Activated CD8-positive, alpha-beta T cell treated with anti-CD3 and anti-CD28 coated beads for 36 hours (primary cell): ENCODE results near the gene ZNF24. TPM values are rescaled to one million over a fixed set of nuclear protein-coding genes. Genes with fewer than 3 reads are reported as not detected.
A peak's percentile ranks its signal among the peaks of the same experiment; 100 is the strongest.

Experiments
- ATAC-seq: fragments of 200-7000 bp; cut with Tn5 transposase; one replicate; pipeline ENCODE4 v1.10.0; 2021; ENCODE audit warnings: mild to moderate bottlenecking, moderate library complexity
- CTCF ChIA-PET: fragments of 350-600 bp; sonication (Branson Sonifier 250); formaldehyde crosslinking; loops from one replicate; lab custom pipeline; 2021; ENCODE audit warnings: antibody characterized with exemption; lab: Charles Lee
- POLR2A ChIA-PET: fragments of 350-600 bp; sonication (Branson Sonifier 250); formaldehyde crosslinking; loops from one replicate; lab custom pipeline; 2021; ENCODE audit warnings: antibody characterized with exemption; lab: Charles Lee
- DNase-seq: peaks from one replicate; pipeline ENCODE4 v3.0.0-alpha.2; 2020
- H3K27ac Mint-ChIP-seq: one replicate; pipeline ENCODE4 v1.8.0; 2021; ENCODE audit warnings: mild to moderate bottlenecking, mixed read lengths
- H3K27me3 Mint-ChIP-seq: one replicate; pipeline ENCODE4 v1.8.0; 2021; ENCODE audit warnings: mixed read lengths
- H3K36me3 Mint-ChIP-seq: one replicate; pipeline ENCODE4 v1.8.0; 2021; ENCODE audit warnings: low read depth, mixed read lengths
- H3K4me1 Mint-ChIP-seq: one replicate; pipeline ENCODE4 v1.8.0; 2021; ENCODE audit warnings: low read depth, mixed read lengths
- H3K4me3 Mint-ChIP-seq: one replicate; pipeline ENCODE4 v1.8.0; 2021; ENCODE audit warnings: mild to moderate bottlenecking, moderate library complexity, mixed read lengths
- H3K9me3 Mint-ChIP-seq: one replicate; pipeline ENCODE4 v1.8.0; 2021; ENCODE audit warnings: mixed read lengths
- intact Hi-C: fragments of 100-400 bp; cut with micrococcal nuclease; formaldehyde crosslinking; loops from one replicate; pipeline ENCODE4 v1.10.0; 2022
- total RNA-seq, 2 experiments: library from RNA; stranded (reverse); gene quantifications; one replicate each; pipeline ENCODE4 v1.2.3, GENCODE V29; 2021
- TF ChIP-seq, protein P1 (sequence below): fragments of 200-600 bp; IDR thresholded peaks from one replicate; pipeline ENCODE4 v1.8.0; 2022; ENCODE audit warnings: antibody characterized with exemption, mild to moderate bottlenecking

ZNF24 gene
- total RNA-seq, 2 experiments from 2014 or later = 42.7 to 45.1 TPM

DNA sequence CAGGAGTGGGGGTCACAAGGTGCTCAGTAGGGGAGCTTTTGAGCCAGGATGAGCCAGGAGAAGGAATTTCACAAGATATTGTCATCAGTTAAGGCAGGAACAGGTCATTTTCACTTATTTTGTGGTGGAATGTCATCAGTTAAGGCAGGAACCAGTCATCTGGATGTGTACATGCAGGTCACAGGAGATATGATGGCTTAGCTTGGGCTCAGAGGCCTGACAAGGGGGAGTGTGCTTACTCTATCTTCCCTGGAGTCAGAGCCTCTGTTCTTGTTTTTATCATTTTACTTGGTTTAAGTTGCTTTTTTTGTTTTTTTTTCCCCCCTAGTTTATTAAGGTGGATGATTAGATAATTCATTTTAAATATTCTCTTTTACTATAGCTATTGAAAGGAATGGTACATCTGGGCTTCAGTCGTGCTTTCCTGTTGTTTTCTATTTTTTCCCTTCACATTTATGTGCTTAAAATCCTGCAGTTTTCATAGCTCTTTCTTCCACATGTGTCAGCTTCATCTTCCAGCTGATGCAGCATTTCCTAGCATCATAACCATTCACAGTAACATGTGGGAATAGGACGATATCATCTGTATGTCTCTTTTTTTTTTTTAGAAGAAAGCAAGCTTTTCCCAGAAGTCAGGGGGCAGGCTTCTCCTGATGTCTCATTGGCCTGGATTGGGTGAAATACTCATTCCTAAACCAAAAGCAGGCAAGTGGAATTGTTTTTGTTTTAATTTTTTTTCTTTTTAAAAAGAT is 17.5 kb upstream of the ZNF24 start:
- ATAC-seq (no peak), DNase-seq (no peak)
- intact Hi-C loops = no loop called here
- Mint-ChIP-seq H3K4me1 (no peaks in the 10 kb centered on the region), H3K9me3 (no peaks in the 10 kb centered on the region), H3K27me3 (no peaks in the 10 kb centered on the region), H3K27ac (no peak overlapping the region), H3K36me3 (no peaks in the 10 kb centered on the region), H3K4me3 (no peak overlapping the region)
- CTCF ChIA-PET = interaction anchor here (0.9 to 1.0 kb wide), 2 partner anchors 130 to 131 kb away, joined by 3 read pairs; no protein-coding TSS in a partner anchor
- TF ChIP-seq, protein P1, sequence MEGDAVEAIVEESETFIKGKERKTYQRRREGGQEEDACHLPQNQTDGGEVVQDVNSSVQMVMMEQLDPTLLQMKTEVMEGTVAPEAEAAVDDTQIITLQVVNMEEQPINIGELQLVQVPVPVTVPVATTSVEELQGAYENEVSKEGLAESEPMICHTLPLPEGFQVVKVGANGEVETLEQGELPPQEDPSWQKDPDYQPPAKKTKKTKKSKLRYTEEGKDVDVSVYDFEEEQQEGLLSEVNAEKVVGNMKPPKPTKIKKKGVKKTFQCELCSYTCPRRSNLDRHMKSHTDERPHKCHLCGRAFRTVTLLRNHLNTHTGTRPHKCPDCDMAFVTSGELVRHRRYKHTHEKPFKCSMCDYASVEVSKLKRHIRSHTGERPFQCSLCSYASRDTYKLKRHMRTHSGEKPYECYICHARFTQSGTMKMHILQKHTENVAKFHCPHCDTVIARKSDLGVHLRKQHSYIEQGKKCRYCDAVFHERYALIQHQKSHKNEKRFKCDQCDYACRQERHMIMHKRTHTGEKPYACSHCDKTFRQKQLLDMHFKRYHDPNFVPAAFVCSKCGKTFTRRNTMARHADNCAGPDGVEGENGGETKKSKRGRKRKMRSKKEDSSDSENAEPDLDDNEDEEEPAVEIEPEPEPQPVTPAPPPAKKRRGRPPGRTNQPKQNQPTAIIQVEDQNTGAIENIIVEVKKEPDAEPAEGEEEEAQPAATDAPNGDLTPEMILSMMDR = no peak
- POLR2A ChIA-PET = no interaction called here

DNA sequence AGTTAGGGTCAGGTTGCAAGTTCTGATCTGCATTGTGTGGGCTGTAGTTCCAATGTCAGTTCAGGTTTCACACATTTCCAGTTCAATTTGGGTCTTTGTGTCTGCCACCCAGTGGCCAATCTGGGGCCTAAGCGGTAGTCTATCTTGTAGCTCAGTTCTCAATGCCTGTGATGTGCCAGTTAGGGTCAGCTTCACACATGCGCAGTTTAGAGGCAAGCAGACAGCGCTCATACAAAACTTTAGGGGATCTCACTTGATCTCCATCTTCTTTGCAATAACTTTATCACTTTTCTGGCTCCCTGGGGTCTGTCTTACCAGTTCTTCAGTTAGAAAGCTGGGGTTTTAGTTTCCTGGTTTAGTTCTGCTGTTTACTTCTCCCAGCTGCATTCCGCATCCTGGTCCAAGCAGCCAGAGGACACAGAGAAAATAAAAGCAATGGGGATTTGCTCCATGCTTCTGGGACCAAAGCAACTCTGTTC is 11.0 kb upstream of the ZNF24 start:
- intact Hi-C loops = loop anchor here (1.0 kb wide), 1 partner anchor 124 kb away; no protein-coding TSS in a partner anchor
- CTCF ChIA-PET = interaction anchor here (0.7 to 3.6 kb wide), 20 partner anchors 9 to 327 kb away, joined by 3 to 41 read pairs (median 3); partner anchors contain the start of genes ZNF24 and ZNF397
- H3K27ac Mint-ChIP-seq = no peak overlapping the region
- H3K4me1 Mint-ChIP-seq = peaks cover 4% of the 10 kb centered on the region
- TF ChIP-seq, protein P1 = peak; percentile 48
- no peaks in the 10 kb centered on the region for H3K27me3 Mint-ChIP-seq
- DNase-seq (peak; percentile 75), ATAC-seq (peak; percentile 98)
- POLR2A ChIA-PET = interaction anchor here (0.7 to 1.0 kb wide), 2 partner anchors 44 to 313 kb away, joined by 3 read pairs; no protein-coding TSS in a partner anchor
- H3K9me3 Mint-ChIP-seq = peaks cover 9% of the 10 kb centered on the region
- H3K4me3 Mint-ChIP-seq = no peak overlapping the region
- H3K36me3 Mint-ChIP-seq = peaks cover 3% of the 10 kb centered on the region

DNA sequence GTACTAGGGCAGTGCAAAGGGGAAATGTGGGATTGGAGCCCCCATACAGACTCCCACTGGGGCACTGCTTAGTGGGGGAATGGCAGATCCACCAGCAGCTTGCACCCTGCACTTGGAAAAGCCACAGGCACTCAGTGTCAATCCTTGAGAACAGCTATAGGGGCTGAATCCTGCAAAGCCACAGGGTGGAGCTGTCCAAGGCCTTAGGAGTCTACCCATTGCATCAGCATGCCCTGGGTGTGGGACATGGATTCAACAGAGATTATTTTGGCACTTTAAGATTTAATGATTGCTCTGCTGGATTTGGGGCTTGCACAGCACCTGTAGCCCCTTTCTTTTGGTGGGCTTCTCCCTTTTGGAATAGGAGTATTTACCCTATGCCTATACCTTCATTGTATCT is 8.6 kb upstream of the ZNF24 start:
- ChIA-PET POLR2A (no interaction called here), CTCF (interaction anchor here (3.6 kb wide), 1 partner anchor 121 kb away, joined by 41 read pairs; no protein-coding TSS in a partner anchor)
- intact Hi-C loops = no loop called here
- DNase-seq (no peak), ATAC-seq (no peak)
- Mint-ChIP-seq H3K4me3 (no peak overlapping the region), H3K4me1 (peaks cover 4% of the 10 kb centered on the region), H3K36me3 (peaks cover 3% of the 10 kb centered on the region), H3K9me3 (peaks cover 9% of the 10 kb centered on the region), H3K27me3 (no peaks in the 10 kb centered on the region), H3K27ac (no peak overlapping the region)
- TF ChIP-seq, protein P1 = no peak

DNA sequence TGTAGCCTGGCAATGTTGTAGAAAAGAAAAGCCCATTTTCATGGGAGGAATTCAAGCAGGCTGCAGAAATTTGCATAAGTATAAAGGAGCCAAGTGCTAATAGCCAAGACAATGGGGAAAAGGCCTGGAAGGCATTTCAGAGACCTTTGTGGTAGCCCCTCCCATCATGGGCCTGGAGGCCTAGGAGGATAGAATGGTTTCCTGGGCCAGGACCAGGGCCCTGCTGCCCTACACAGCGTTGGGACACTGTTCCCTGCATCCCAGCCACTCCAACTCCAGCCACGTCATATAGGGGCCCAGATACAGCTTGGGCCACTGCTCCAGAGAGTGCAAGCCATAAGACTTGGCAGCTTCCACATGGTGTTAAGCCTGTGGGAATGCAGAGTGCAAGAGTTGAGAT is 8.1 kb upstream of the ZNF24 start:
- Mint-ChIP-seq H3K27ac (no peak overlapping the region), H3K9me3 (peaks cover 9% of the 10 kb centered on the region), H3K4me3 (no peak overlapping the region), H3K36me3 (peaks cover 3% of the 10 kb centered on the region), H3K27me3 (no peaks in the 10 kb centered on the region), H3K4me1 (peaks cover 4% of the 10 kb centered on the region)
- TF ChIP-seq, protein P1 = no peak
- ATAC-seq (no peak), DNase-seq (no peak)
- intact Hi-C loops = no loop called here
- ChIA-PET CTCF (interaction anchor here (3.6 kb wide), 1 partner anchor 121 kb away, joined by 41 read pairs; no protein-coding TSS in a partner anchor), POLR2A (no interaction called here)

DNA sequence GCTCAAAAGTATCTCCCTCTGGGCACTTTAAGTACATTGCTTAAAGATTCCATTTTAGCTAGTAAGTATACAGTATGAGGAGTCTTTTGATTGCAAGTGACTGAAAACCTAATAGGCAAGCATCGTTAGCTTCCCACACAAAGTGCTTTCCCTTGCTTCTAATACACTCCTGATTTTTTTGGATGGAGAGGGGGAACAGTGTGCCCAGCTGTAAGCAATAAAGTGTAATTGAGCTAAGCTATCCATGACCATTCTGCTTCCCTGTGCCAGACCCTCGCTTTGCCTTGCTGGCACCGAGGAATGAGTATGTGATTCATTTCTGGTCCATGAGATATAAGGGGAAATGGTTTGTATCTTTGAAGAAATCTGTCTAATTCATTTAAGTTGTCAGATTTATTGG is 3.8 kb upstream of the ZNF24 start:
- TF ChIP-seq, protein P1 = no peak
- H3K36me3 Mint-ChIP-seq = peaks cover 6% of the 10 kb centered on the region
- H3K9me3 Mint-ChIP-seq = peaks cover 9% of the 10 kb centered on the region
- no peaks in the 10 kb centered on the region for H3K27me3 Mint-ChIP-seq
- H3K4me1 Mint-ChIP-seq = peaks cover 14% of the 10 kb centered on the region
- ChIA-PET POLR2A (no interaction called here), CTCF (interaction anchor here (1.1 to 2.3 kb wide), 2 partner anchors 59 to 117 kb away, joined by 4 to 10 read pairs; no protein-coding TSS in a partner anchor)
- no peak overlapping the region for H3K4me3 Mint-ChIP-seq
- no peak for DNase-seq
- intact Hi-C loops = loop anchor here (10.0 kb wide), 1 partner anchor 303 kb away; the partner anchor contains the start of gene MAPRE2
- no peak for ATAC-seq
- no peak overlapping the region for H3K27ac Mint-ChIP-seq
